ENCODE data around the gene MEGF11. TPM values are rescaled to one million over a fixed set of nuclear protein-coding genes. Genes with fewer than 3 reads are reported as not detected.

Gene MEGF11
- total RNA-seq, 1 experiment from 2014 or later = 1.2 TPM

GRCh38 chr15:66105286-66106265 lies 148.0 kb downstream of the MEGF11 start:
- WGBS (ENCODE audit: extremely low coverage, insufficient read length, low lambda C conversion rate) = no CpG with 5 or more reads among the region's 9 CpGs
- Histone ChIP-seq H2BK120ac (ENCODE audit: low read depth, low read length, poor library complexity, severe bottlenecking) (no peak overlapping the region), H3K18ac (ENCODE audit: insufficient read length, low read depth, low read length) (no peak overlapping the region), H3K23me2 (ENCODE audit: insufficient read length, low read depth, low read length, poor library complexity, severe bottlenecking) (no peaks in the 10 kb centered on the region), H4K8ac (replicated peaks; ENCODE audit: insufficient read length, low read depth, low read length) (no peak overlapping the region), H2BK5ac (ENCODE audit: insufficient read length, low read length) (no peak overlapping the region), H2BK20ac (ENCODE audit: low read depth, low read length, poor library complexity, severe bottlenecking) (no peak overlapping the region), H2BK12ac (ENCODE audit: insufficient read length, low read depth, low read length) (no peak overlapping the region), H3K27me3 (ENCODE audit: insufficient read depth, low read length) (no peaks in the 10 kb centered on the region), H3T11ph (ENCODE audit: low read length) (no peak overlapping the region), H4K20me1 (ENCODE audit: control insufficient read depth, insufficient read depth, insufficient read length) (no peaks in the 10 kb centered on the region), H3K9me3 (ENCODE audit: control insufficient read depth, low read depth, low read length) (no peaks in the 10 kb centered on the region), H3K79me2 (ENCODE audit: insufficient read depth, low read length) (no peaks in the 10 kb centered on the region), H2BK15ac (ENCODE audit: low read depth, low read length) (no peak overlapping the region), H3K14ac (ENCODE audit: insufficient read depth, low read length) (no peak overlapping the region), H3K4ac (ENCODE audit: low read depth, low read length) (no peak overlapping the region), H4K5ac (ENCODE audit: insufficient read length, low read depth, low read length) (no peak overlapping the region), H3K9ac (ENCODE audit: extremely low read depth, insufficient read length, low read length) (no peak overlapping the region), H3K56ac (ENCODE audit: insufficient read length, low read depth, low read length) (no peak overlapping the region), H3K79me1 (ENCODE audit: insufficient read depth, low read depth, low read length, poor library complexity, severe bottlenecking) (no peaks in the 10 kb centered on the region), H3K4me2 (ENCODE audit: insufficient read depth, insufficient read length, low read length) (no peak overlapping the region), H3K4me1 (ENCODE audit: insufficient read depth, low read length) (no peaks in the 10 kb centered on the region), H3K27ac (ENCODE audit: insufficient read length, low read depth, low read length) (no peak overlapping the region), H2AK5ac (ENCODE audit: insufficient read length, low read length) (no peak overlapping the region), H4K91ac (ENCODE audit: insufficient read length, low read depth, low read length) (no peak overlapping the region), H2AFZ (ENCODE audit: low read length) (no peak overlapping the region), H3K23ac (ENCODE audit: insufficient read length, low read depth, low read length) (no peak overlapping the region)
- Mint-ChIP-seq H3K27me3 (ENCODE audit: low read depth) (peaks cover 9% of the 10 kb centered on the region), H3K27ac (no peak overlapping the region), H3K4me3 (no peak overlapping the region), H3K4me1 (peaks cover 27 to 59% of the 10 kb centered on the region in 2 experiments), H3K36me3 (ENCODE audit: insufficient read depth in 1 of 3, low read depth in 3 of 3) (no peaks in the 10 kb centered on the region), H3K9me3 (no peaks in the 10 kb centered on the region)
- DNase-seq = no peak
- no peak for TF ChIP-seq CTCF (conservative IDR thresholded peaks at IDR 0.05)
